PC-9 (cell line): Measurements from ENCODE around the gene RREB1. TPM values are rescaled to one million over a fixed set of nuclear protein-coding genes. Genes with fewer than 3 reads are reported as not detected.

Experiments used
- BruUV-seq: library from RNA; stranded (reverse); fragments of 400-500 nt; replicated peaks from 2 replicates; lab custom pipeline; 2021; lab: Mats Ljungman, UMichigan
- CTCF ChIA-PET: fragments of 300-600 bp; sonication (Branson Sonifier 250); formaldehyde crosslinking; loops from one replicate; lab custom pipeline; 2022; ENCODE audit warnings: antibody characterized with exemption; lab: Charles Lee
- POLR2A ChIA-PET: fragments of 300-600 bp; sonication (Branson Sonifier 250); formaldehyde crosslinking; loops from one replicate; lab custom pipeline; 2022; ENCODE audit warnings: antibody characterized with exemption; ENCODE audit not compliant: unreplicated experiment; lab: Charles Lee
- DNase-seq, 2 experiments: peaks; one replicate each; pipeline versions ENCODE4 v3.0.0 to v3.0.0-alpha.2; 2015 to 2022; ENCODE audit warnings: mixed read lengths in 1 of 2
- H2AFZ ChIP-seq: fragments of 200-600 bp; sonication (generic); 2 replicates; pipeline ENCODE4 v1.8.1; 2017; ENCODE audit warnings: antibody characterized with exemption
- H3F3A ChIP-seq: fragments of 200-600 bp; sonication (generic); 2 replicates; pipeline ENCODE4 v1.8.1; 2017; ENCODE audit warnings: antibody characterized with exemption, mild to moderate bottlenecking, low read depth; ENCODE audit not compliant: insufficient read depth
- H3K27ac ChIP-seq: fragments of 200-600 bp; sonication (generic); 2 replicates; pipeline ENCODE4 v1.6.1; 2016; ENCODE audit warnings: mixed run types
- H3K27me3 ChIP-seq: fragments of 200-600 bp; sonication (generic); 2 replicates; pipeline ENCODE4 v1.6.1; 2016; ENCODE audit warnings: low read depth, mixed run types; ENCODE audit not compliant: insufficient read depth
- H3K36me3 ChIP-seq: fragments of 200-600 bp; sonication (generic); 2 replicates; pipeline ENCODE4 v1.6.1; 2016; ENCODE audit warnings: low read depth, mixed run types
- H3K4me1 ChIP-seq: fragments of 200-600 bp; sonication (generic); replicated peaks from 2 replicates; pipeline ENCODE4 v1.6.1; 2016; ENCODE audit warnings: mixed run types; ENCODE audit not compliant: insufficient read depth
- H3K4me2 ChIP-seq: fragments of 200-600 bp; sonication (generic); 2 replicates; pipeline ENCODE4 v1.6.1; 2017; ENCODE audit warnings: mixed run types
- H3K4me3 ChIP-seq: fragments of 200-600 bp; sonication (generic); 2 replicates; pipeline ENCODE4 v1.6.1; 2016; ENCODE audit warnings: mixed run types
- H3K79me2 ChIP-seq: fragments of 200-600 bp; sonication (generic); 2 replicates; pipeline ENCODE4 v1.6.1; 2017; ENCODE audit warnings: low read depth, mixed run types
- H3K9me2 ChIP-seq: fragments of 200-600 bp; sonication (generic); 2 replicates; pipeline ENCODE4 v1.8.1; 2017; ENCODE audit warnings: mild to moderate bottlenecking; ENCODE audit not compliant: insufficient read depth
- H3K9me3 ChIP-seq: fragments of 200-600 bp; sonication (generic); 2 replicates; pipeline ENCODE4 v1.8.1; 2016; ENCODE audit warnings: low read depth; ENCODE audit not compliant: insufficient read depth
- H4K20me1 ChIP-seq: fragments of 200-600 bp; sonication (generic); 2 replicates; pipeline ENCODE4 v1.8.1; 2017; ENCODE audit not compliant: insufficient read depth
- CTCF ChIP-seq: fragments of 200-600 bp; sonication (generic); conservative IDR thresholded peaks from 2 replicates; pipeline ENCODE4 v1.6.1; 2017; ENCODE audit warnings: mixed run types, antibody characterized with exemption, mild to moderate bottlenecking, moderate library complexity
- EZH2 ChIP-seq: fragments of 200-600 bp; sonication (generic); IDR thresholded peaks from 2 replicates; pipeline ENCODE4 v1.8.0; 2017; ENCODE audit warnings: antibody characterized with exemption, low read depth
- intact Hi-C: fragments of 100-400 bp; cut with micrococcal nuclease; formaldehyde crosslinking; loops from one replicate; pipeline ENCODE4 v1.10.0; 2022; ENCODE audit not compliant: unreplicated experiment
- total RNA-seq: library from RNA; stranded (reverse); gene quantifications from 2 replicates; pipeline ENCODE4 v1.2.3, GENCODE V29; 2021

Gene RREB1
- total RNA-seq, 1 experiment from 2014 or later, result 38.4 TPM

- no peaks in the 10 kb centered on the region for H3K79me2 ChIP-seq
- H3K36me3 ChIP-seq, result no peaks in the 10 kb centered on the region
- no peak overlapping the region for H3K4me3 ChIP-seq
- H2AFZ ChIP-seq, result no peak overlapping the region
- ChIA-PET CTCF (interaction anchor here (0.6 kb wide), 1 partner anchor 555 kb away, joined by 4 read pairs; no protein-coding TSS in a partner anchor), POLR2A (no interaction called here)
- no peaks in the 10 kb centered on the region for H3F3A ChIP-seq
- no peaks in the 10 kb centered on the region for H3K9me2 ChIP-seq
- H4K20me1 ChIP-seq, result no peaks in the 10 kb centered on the region; the same call in 1 of the 2 replicates
- intact Hi-C loops, result no loop called here
- no TSS peak for BruUV-seq
- no peaks in the 10 kb centered on the region for H3K4me1 ChIP-seq
- no peaks in the 10 kb centered on the region for H3K9me3 ChIP-seq
- no peaks in the 10 kb centered on the region for H3K27me3 ChIP-seq
- H3K4me2 ChIP-seq, result no peak overlapping the region
- no peak for DNase-seq
- TF ChIP-seq EZH2 (no peak), CTCF (no peak)
- no peak overlapping the region for H3K27ac ChIP-seq
Observed at GRCh38 chr6:7251646-7252260, 144.0 kb downstream of the RREB1 start.

- Histone ChIP-seq H2AFZ (no peak overlapping the region), H4K20me1 (no peaks in the 10 kb centered on the region; the same call in 1 of the 2 replicates), H3K27ac (no peak overlapping the region), H3K4me3 (no peak overlapping the region), H3K79me2 (no peaks in the 10 kb centered on the region), H3K4me1 (no peaks in the 10 kb centered on the region), H3K4me2 (no peak overlapping the region), H3K9me3 (no peaks in the 10 kb centered on the region), H3F3A (no peaks in the 10 kb centered on the region), H3K27me3 (no peaks in the 10 kb centered on the region), H3K9me2 (no peaks in the 10 kb centered on the region), H3K36me3 (no peaks in the 10 kb centered on the region)
- no TSS peak for BruUV-seq
- no peak for TF ChIP-seq CTCF
- no peak for TF ChIP-seq EZH2
- intact Hi-C loops, result no loop called here
- POLR2A ChIA-PET, result no interaction called here
- CTCF ChIA-PET, result interaction anchor here (0.6 kb wide), 1 partner anchor 556 kb away, joined by 4 read pairs; no protein-coding TSS in a partner anchor
- no peak for DNase-seq
Observed at GRCh38 chr6:7252390-7252789, 144.6 kb downstream of the RREB1 start.

- intact Hi-C loops, result no loop called here
- Histone ChIP-seq H3K27ac (no peak overlapping the region), H3K4me1 (peaks cover under 1% of the 10 kb centered on the region; the same call in 1 of the 2 replicates), H3K9me3 (no peaks in the 10 kb centered on the region), H3F3A (no peaks in the 10 kb centered on the region), H3K9me2 (no peaks in the 10 kb centered on the region), H3K4me2 (no peak overlapping the region), H4K20me1 (no peaks in the 10 kb centered on the region; the same call in 1 of the 2 replicates), H3K4me3 (no peak overlapping the region), H3K79me2 (no peaks in the 10 kb centered on the region), H2AFZ (no peak overlapping the region), H3K27me3 (no peaks in the 10 kb centered on the region), H3K36me3 (no peaks in the 10 kb centered on the region)
- DNase-seq, result no peak
- ChIA-PET CTCF (interaction anchor here (0.5 to 0.6 kb wide), 2 partner anchors 436 to 579 kb away, joined by 5 to 6 read pairs; no protein-coding TSS in a partner anchor), POLR2A (no interaction called here)
- TF ChIP-seq EZH2 (no peak), CTCF (no peak)
- no TSS peak for BruUV-seq
Observed at GRCh38 chr6:7254980-7255835, 147.4 kb downstream of the RREB1 start.
